Uterus (tissue), 2 donors: ENCODE results near the gene KRTAP5-8.

ENCODE experiments used
- POLR2A ChIP-seq, 2 donors: fragments of 450-650 bp; IDR thresholded peaks; one replicate each; pipeline ENCODE4 v1.6.1; 2016; ENCODE audit warnings: antibody characterized with exemption in 2 of 2, mild to moderate bottlenecking in 1 of 2, moderate library complexity in 1 of 2
- TF ChIP-seq, protein P1 (sequence below), 4 experiments: fragments of 200-600 bp in 2 of 4; fragments of 450-650 bp in 2 of 4; sonication (generic) in 2 of 4; IDR thresholded peaks; one replicate each; pipeline ENCODE4 v1.5.1; 2016 to 2019; ENCODE audit warnings: antibody characterized with exemption in 4 of 4, mild to moderate bottlenecking in 2 of 4, moderate library complexity in 1 of 4

DNA sequence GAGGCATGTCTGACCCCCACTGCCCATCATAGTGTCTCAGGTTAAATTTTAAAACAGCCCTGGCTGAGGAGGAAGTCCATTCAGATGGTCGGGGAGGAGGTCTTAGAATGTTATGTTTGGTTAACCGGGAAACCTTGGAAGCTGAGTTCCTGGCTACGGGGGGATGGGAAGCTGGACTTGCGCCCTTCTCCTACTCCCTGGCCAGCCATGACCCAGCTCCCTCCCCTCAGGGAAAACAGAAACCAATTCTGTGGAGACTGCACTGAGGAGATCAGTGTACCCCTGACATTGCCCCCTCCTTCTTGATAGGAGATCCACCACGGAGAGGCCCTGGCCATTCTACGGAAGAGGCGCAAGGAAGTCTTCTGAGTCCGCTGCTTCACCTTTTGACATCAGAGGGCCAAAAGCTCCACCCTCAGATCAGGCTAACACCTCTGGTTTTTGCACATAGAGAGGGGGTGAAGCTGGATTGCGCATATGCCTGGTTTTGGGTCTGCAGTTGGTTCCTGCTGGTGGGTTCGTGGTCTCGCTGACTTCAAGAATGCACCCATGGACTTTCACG lies 7.7 kb downstream of the KRTAP5-8 start:
- no peak for TF ChIP-seq POLR2A (IDR thresholded peaks at IDR 0.05)
- TF ChIP-seq, protein P1, sequence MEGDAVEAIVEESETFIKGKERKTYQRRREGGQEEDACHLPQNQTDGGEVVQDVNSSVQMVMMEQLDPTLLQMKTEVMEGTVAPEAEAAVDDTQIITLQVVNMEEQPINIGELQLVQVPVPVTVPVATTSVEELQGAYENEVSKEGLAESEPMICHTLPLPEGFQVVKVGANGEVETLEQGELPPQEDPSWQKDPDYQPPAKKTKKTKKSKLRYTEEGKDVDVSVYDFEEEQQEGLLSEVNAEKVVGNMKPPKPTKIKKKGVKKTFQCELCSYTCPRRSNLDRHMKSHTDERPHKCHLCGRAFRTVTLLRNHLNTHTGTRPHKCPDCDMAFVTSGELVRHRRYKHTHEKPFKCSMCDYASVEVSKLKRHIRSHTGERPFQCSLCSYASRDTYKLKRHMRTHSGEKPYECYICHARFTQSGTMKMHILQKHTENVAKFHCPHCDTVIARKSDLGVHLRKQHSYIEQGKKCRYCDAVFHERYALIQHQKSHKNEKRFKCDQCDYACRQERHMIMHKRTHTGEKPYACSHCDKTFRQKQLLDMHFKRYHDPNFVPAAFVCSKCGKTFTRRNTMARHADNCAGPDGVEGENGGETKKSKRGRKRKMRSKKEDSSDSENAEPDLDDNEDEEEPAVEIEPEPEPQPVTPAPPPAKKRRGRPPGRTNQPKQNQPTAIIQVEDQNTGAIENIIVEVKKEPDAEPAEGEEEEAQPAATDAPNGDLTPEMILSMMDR (IDR thresholded peaks at IDR 0.05): no peak
